Superior temporal gyrus (tissue), 1 donor: ENCODE data around the gene HEMGN.

Experiments
- DNase-seq: peaks from one replicate; pipeline ENCODE4 v3.0.0-alpha.2; 2016; ENCODE audit errors: extremely low spot score

The HEMGN gene

DNA sequence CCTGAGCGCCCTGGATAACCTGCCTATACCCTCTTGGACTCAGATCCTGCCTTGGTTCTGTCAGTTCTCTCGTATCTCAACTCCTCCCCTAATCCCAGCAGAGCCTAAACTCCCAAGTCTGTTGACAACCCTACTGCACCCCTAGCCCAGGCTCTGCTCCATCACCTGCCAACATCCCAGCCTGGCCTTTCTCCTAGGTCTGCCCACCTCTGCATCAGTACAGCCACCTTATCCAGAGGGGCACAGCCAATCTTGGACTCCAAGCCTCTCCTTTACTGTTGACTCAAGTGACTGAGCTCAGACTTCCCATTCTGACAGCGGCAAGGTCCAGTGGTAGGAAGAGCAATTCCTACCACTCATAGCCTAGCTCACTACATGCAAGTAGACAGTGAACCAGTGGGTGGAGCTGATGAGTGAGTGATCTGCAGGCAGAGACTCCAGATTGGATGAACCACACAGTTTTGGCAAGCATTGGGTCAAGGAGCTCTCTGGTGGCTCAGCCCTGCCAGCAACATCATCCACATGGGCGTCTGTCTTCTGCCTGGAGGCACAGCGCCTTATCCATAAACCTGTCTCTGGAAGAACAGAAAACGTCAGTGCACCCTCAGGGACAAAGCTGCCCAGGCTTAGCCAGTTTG is 42.2 kb downstream of the HEMGN start:
- DNase-seq: no peak

- no peak for DNase-seq
Measured at GRCh38 chr9:97895211-97895610, 42.8 kb downstream of the HEMGN start.

DNA sequence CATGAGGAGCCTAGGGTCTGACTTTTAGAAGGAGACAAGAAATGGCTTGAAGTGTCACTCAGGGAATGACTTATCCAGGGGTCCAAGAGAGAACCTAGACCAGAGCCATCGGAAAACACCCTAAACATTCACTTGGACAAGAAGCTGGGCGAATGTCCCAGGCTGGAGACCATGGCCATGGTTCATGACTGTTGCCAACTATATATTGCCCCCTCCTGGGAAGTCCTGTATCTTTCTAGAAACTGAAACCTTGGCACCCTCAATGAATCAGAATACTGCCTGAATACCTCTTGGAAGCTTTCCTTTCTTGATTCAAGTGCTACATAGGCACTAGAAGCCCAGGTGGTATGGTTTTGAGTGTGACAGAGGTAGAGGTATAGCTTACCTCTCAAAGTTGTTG is 45.6 kb downstream of the HEMGN start:
- DNase-seq: no peak

DNA sequence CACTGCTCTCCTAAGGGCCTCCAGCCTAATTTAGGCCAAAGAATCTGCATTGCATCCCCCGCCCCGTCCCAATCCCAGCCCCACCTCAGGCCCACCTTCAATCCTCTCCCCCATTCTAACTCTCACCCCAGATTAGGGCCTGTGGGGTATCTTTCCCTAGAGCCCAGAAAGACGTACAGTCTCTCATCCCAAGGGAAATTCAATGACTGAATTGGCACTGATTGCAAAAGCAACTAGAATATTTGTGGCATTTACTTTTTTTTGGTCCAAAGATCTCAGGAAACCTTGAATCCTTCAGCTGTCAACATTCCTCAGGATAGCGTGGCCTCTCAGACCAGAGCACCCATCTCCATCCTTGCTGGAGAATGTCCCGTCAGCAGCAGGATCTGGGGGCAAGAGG is 46.2 kb downstream of the HEMGN start:
- DNase-seq: no peak

- DNase-seq: no peak
Measured at GRCh38 chr9:97889941-97890887, 47.8 kb downstream of the HEMGN start.

- no peak for DNase-seq
Measured at GRCh38 chr9:97880336-97880735, 57.6 kb downstream of the HEMGN start.
